Stimulated activated CD8-positive, alpha-beta memory T cell treated with anti-CD3 and anti-CD28 coated beads, Interleukin-4, amount 100 ng/mL, for 1 hour (primary cell): ENCODE data around the gene CD52.

Experiments used
- DNase-seq, 2 donors: peaks; one replicate each; pipeline ENCODE4 v3.0.0-alpha.2; 2020; ENCODE audit warnings: low read depth in 2 of 2, low spot score in 1 of 2

Gene CD52, protein sequence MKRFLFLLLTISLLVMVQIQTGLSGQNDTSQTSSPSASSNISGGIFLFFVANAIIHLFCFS

GRCh38 chr1:26317612-26318337 lies at the start of gene CD52:
TSS of gene CD52 (plus strand) at chr1:26317958. CDS start at chr1:26318018, 60 bp downstream.
- DNase-seq: peak in 1 of 2 donors; percentile 36

DNA sequence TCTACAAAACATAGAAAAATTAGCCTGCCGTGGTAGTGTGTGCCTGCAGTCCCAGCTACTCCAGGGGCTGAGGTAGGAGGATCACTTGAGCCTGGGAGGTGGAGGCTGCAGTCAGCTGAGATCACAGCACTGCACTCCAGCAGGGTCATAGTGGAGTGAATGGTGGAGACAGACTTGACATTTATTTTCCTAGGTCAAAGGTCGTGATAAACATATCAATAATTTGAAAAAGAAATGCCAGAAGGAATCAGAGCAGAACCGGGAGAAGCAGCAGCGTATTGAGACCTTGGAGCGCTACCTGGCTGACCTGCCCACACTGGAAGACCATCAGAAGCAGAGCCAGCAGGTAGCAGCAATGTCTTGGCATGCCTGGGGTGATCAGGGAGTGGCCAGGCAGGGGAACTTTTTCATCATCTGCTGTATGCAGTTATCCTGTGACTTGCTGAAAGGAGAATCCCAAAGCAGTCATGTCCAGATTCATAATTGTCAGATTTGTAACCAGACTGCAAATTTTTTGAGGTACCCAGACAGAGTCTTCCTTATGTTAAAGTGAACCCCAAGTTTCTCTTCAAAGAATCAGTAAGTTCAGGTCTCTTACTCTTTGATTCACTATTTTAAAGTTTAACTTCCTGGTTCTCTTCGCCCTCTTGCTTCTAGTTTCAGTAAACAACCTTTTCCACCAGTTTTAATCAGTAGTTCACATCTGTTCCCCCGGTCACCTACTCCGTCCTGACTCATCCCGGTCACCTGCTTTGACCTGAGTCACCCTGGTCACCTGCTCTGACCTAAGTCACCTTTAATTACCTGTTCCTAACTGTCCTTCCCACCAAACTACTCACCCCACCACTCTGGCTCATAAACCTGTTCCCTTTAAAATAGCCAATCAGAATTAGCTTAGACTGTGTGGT lies 49.2 kb upstream of the CD52 start:
- DNase-seq: no peak

- no peak for DNase-seq
These were observed 48.6 kb upstream of the CD52 start for GRCh38 chr1:26269198-26269550.

GRCh38 chr1:26274801-26275425 lies 42.8 kb upstream of the CD52 start:
- no peak for DNase-seq

- DNase-seq: peak in 1 of 2 donors; percentile 55
These were observed 42.0 kb upstream of the CD52 start for GRCh38 chr1:26275580-26276431.

DNA sequence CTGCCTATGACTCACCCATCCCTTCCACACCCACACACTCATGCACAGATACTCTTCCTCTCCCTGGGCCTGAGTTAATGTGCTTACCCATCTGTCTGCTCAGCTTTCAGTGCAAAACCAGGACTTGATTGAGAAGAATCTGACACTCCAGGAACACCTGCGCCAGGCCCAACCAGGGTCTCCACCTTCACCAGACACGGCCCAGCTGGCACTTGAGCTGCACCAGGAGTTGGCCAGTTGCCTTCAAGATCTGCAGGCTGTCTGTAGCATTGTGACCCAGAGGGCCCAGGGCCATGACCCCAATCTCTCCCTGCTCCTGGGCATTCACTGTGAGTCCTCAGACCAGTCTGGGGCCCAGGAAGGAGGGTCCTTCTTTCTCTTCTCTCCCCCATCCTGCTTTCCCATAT lies 41.3 kb upstream of the CD52 start:
- no peak for DNase-seq

DNA sequence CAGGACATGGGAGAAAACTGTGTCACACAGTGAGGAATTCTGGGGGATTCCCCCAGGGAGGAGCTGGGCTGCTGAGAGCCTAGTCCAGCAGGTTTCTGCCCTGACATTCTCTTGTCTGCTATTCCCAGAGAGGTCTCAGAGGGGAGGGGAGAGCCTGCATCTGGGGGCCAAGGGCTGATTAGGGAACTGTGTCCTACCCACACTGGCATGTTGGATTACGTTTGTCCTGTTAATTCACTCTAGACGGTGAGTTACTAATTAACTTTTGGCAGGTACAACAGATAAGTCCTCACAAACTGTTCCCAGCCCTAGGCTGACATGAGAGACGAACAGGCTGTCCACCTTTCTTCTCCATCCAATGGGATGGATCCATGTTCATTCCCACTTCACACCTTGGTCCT lies 40.5 kb upstream of the CD52 start:
- no peak for DNase-seq

DNA sequence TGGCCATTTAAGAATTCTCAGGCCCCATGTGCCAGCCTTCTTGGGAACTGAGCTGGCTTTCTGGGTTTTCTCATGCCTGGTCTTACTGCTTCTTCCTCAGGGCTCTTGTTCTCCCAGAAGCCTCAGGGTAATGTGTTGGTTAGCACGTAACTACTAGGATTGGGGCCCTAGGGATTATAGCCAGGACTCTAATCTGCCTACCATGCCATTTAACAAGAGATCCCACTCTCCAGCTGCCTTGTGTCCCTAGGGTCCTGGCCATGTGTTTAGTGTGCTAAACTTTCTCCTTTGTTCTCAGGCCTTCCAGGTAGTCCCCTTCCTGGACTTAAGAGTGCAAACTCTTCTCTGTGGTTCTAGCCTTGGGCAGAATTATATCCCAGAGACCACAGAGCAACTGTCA lies 40.0 kb upstream of the CD52 start:
- DNase-seq: no peak

DNA sequence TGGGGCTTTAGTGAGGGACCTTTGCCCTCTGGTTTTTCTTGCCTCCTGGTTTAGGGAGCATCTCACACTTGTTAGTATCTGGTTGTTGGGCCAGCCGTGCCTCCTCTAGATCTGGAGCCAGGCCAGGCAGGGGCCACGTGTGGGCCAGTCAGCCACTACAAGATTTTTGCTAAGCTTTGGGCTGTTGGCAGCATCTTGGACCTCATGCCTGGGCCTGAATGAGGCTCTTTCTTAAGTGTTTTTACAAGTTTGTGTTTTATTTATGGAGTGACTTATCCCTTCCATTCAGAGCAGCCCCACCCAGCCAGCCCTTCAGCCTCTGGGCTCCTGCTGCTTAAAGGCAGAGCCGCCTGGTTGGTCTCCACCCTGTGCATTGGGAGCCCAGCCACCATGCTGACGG lies 39.5 kb upstream of the CD52 start:
- DNase-seq: no peak

DNA sequence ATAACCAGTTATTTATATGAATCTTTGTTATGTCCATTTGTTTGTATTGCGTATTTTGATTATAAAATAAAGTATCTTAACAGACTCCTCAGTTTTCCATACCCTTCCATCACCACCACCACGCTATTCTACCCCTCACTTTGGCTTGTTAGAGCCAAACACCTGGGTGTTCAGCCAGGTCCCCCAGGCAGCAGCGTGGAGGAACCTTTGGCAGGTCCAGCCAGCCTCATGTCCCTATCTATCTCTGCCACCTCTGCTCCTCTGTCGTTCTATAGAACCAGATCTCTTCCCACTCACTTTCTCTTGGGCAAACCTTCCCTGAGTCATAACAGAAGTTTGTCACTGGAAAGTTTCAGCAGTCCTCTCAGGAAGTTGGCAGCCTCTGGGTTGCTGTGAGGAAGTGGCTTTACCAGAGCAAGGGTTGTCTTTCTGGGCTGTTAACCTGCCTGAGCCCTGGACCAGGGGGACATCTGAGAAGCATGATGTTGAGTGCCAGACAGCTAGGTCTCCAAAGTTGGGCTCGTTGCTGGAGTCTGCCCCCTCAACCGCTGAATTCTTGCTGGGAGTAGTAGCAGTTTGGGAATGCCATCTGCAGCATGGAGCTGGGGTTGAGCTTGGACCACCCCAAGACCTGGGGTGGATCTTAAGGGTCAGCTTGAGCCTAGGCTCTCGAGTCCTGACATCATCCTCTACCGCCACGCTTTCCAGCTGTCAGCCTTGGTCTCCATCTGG lies 38.9 kb upstream of the CD52 start:
- no peak for DNase-seq

- DNase-seq: peak; percentile 56 to 73
These were observed 38.1 kb upstream of the CD52 start, which contains the start of gene SH3BGRL3 for GRCh38 chr1:26279456-26280332. TSS of gene SH3BGRL3 (plus strand) at chr1:26280086. CDS start at chr1:26280156, 70 bp downstream.

- DNase-seq: no peak
These were observed 37.3 kb upstream of the CD52 start for GRCh38 chr1:26280333-26281042.

- no peak for DNase-seq
These were observed 36.4 kb upstream of the CD52 start for GRCh38 chr1:26281091-26281958.

DNA sequence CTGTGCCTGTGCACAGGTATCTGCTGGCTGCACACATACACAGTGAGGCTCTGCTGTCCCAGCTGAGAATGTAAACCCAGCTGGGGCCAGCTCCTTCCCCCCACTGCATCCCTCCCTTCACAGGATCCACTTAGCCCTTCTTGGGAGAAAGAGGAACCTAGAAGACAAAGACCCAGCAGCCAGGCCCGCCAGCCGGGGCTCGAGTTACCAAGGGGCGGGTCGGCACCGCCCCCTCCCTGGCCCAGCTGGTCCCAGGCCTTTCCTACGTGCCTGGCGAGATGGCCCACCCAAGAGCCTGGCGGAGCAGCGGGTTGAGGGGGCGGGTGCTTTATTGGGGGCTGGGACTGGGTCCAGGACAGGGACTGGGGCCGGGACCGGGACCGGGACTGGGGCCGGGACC lies 35.8 kb upstream of the CD52 start:
- no peak for DNase-seq

DNA sequence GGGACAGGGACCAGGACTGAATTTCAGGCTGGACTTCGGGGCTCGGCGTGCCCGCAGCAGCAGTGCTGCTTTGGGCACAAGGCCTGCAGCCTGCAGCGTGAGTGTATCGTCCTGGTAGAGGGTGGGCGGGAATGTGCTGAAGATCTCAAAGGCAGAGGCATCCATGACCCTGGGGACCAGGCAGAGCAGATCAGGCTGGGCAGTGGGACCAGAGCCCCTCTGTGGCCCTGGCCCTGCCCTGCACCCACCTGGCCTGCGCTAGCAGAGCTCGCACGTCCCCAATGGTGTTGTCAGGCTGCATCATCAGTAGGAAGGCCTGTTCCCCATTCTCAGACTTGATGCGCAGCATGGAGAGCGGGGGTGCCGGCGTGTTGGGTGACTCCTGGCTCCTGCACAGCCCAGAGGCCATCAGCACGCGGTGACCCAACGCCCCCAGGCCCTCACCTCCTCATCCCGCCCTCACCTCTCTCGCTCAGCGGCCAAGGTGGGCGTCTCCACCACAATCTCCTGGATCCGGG lies 35.3 kb upstream of the CD52 start:
- no peak for DNase-seq

DNA sequence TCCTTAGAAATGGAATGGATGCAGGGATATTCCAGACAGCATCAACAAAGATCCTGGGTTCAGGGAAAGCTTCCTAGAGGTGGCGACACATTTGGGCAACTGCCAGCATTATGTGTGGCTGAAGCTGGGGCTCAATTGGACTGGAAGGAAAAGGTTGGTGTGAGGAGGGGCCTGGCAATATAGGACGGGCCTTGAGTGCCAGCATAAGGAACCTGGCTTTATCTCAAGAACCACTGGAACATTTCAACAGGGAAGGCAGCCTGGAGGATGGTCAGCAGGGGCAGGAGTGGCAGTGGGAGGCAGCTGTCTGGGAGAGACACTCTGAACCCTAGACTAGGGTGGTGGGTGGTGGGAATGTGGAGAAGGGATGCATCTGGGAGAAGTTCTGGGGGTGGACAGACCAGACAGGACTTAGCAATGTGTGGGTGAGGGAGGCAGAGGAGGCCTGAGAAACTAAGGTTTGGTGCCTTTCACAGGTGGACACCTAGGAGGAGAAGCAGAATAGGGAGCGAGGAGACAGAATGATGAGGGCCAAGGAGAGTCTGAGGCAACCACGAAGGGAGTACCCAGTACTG lies 34.4 kb upstream of the CD52 start:
- no peak for DNase-seq
